GM12892 (cell line): Measurements from ENCODE around the gene SORCS2.

Experiments used
- POLR2A ChIP-seq: IDR thresholded peaks from 2 replicates; pipeline ENCODE4 v1.6.1; 2011; ENCODE audit warnings: low read depth, low read length, control low read depth
- TAF1 ChIP-seq: IDR thresholded peaks from 2 replicates; pipeline ENCODE4 v1.6.1; 2011; ENCODE audit warnings: low read depth, mild to moderate bottlenecking, control low read depth, low read length, borderline replicate concordance

DNA sequence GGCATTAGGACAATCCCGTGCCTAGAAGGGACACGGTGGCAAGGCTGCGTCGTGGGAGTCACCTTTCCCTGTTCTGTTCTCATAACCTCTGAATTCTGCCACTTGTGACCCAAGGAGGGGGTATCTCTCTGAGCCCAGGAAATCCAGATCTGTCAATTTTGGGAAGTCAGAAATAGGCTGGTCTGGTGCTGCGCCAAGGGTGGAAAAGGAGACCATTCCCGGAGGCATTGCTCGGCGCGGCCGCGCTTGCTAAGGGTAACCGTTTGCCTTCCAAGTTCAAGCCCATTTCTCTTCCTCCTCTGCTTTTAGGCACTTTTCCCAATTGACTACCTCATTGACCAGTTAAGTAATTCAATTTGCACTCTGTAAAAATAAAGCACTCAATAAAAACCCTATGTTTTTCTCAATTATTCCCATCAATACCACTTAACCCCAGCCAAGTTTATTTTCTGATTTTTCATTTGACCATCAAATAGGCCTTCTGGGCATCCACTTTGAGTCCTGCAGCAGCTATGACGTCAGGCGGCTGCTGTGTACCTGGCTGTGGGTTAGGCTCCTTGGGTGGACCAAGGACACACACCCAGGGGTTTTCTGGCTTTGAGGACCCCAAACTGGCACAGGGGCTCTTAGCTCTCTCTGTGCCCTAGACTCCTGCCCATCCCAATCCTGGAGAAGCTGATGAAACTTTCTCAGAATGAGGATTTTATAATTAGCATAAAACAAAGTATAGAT is 12.5 kb downstream of the SORCS2 start:
- no peak for TF ChIP-seq POLR2A
- TF ChIP-seq TAF1, result no peak
